Measurements from ENCODE around the gene C17orf67.
A peak's percentile ranks its signal among the peaks of the same experiment; 100 is the strongest.

C17orf67 gene

GRCh38 chr17:56755310-56755709 lies 78.4 kb downstream of the C17orf67 start:
- Histone ChIP-seq H3K9ac (no peak overlapping the region), H3K9me3 (ENCODE audit: control insufficient read depth, low read length) (no peaks in the 10 kb centered on the region), H3K4me2 (ENCODE audit: low read length) (no peak overlapping the region), H3K4me1 (no peaks in the 10 kb centered on the region), H3K27me3 (ENCODE audit: control insufficient read depth, insufficient read depth, low read length) (no peaks in the 10 kb centered on the region), H3K36me3 (ENCODE audit: control insufficient read depth, insufficient read depth, low read length) (no peaks in the 10 kb centered on the region), H3K79me2 (no peaks in the 10 kb centered on the region), H2AFZ (no peak overlapping the region), H3K27ac (no peak overlapping the region), H3K4me3 (ENCODE audit: low read depth, low read length) (no peak overlapping the region)
- TF ChIP-seq CTCF (IDR thresholded peaks at IDR 0.05): no peak

GRCh38 chr17:56754523-56755208 lies 79.1 kb downstream of the C17orf67 start:
- Histone ChIP-seq H3K4me2 (ENCODE audit: low read length) (no peak overlapping the region), H3K9ac (no peak overlapping the region)
- no peak for TF ChIP-seq CTCF (IDR thresholded peaks at IDR 0.05)

GRCh38 chr17:56752263-56752836 lies 81.4 kb downstream of the C17orf67 start:
- H2AFZ ChIP-seq: no peak overlapping the region
- H3K4me2 ChIP-seq (ENCODE audit: low read length): no peak overlapping the region
- H3K4me3 ChIP-seq (ENCODE audit: low read depth, low read length): no peak overlapping the region
- no peaks in the 10 kb centered on the region for H3K27me3 ChIP-seq (ENCODE audit: control insufficient read depth, insufficient read depth, low read length)
- H3K36me3 ChIP-seq (ENCODE audit: control insufficient read depth, insufficient read depth, low read length): no peaks in the 10 kb centered on the region
- H3K27ac ChIP-seq: no peak overlapping the region
- no peak for TF ChIP-seq CTCF (IDR thresholded peaks at IDR 0.05)
- no peaks in the 10 kb centered on the region for H3K9me3 ChIP-seq (ENCODE audit: control insufficient read depth, low read length)
- H3K79me2 ChIP-seq: no peaks in the 10 kb centered on the region
- H3K9ac ChIP-seq: no peak overlapping the region
- no peaks in the 10 kb centered on the region for H3K4me1 ChIP-seq

More at GRCh38 chr17:56754523-56755208, 79.1 kb downstream of the C17orf67 start:
- Histone ChIP-seq H3K36me3 (ENCODE audit: control insufficient read depth, insufficient read depth, low read length) (no peaks in the 10 kb centered on the region), H3K4me1 (no peaks in the 10 kb centered on the region), H2AFZ (peak overlapping the region; percentile 13), H3K27me3 (ENCODE audit: control insufficient read depth, insufficient read depth, low read length) (no peaks in the 10 kb centered on the region), H3K79me2 (no peaks in the 10 kb centered on the region), H3K9me3 (ENCODE audit: control insufficient read depth, low read length) (no peaks in the 10 kb centered on the region), H3K27ac (no peak overlapping the region), H3K4me3 (ENCODE audit: low read depth, low read length) (no peak overlapping the region)

GRCh38 chr17:56751145-56751738 lies 82.5 kb downstream of the C17orf67 start:
- Histone ChIP-seq H3K27me3 (ENCODE audit: control insufficient read depth, insufficient read depth, low read length) (no peaks in the 10 kb centered on the region), H3K36me3 (ENCODE audit: control insufficient read depth, insufficient read depth, low read length) (no peaks in the 10 kb centered on the region), H2AFZ (no peak overlapping the region), H3K9ac (no peak overlapping the region), H3K27ac (no peak overlapping the region), H3K4me3 (ENCODE audit: low read depth, low read length) (no peak overlapping the region), H3K9me3 (ENCODE audit: control insufficient read depth, low read length) (no peaks in the 10 kb centered on the region), H3K79me2 (no peaks in the 10 kb centered on the region), H3K4me1 (no peaks in the 10 kb centered on the region), H3K4me2 (ENCODE audit: low read length) (no peak overlapping the region)
- TF ChIP-seq CTCF (IDR thresholded peaks at IDR 0.05): no peak
